ENCODE data around the gene ENPP4. TPM values are rescaled to one million over a fixed set of nuclear protein-coding genes. Genes with fewer than 3 reads are reported as not detected.

The ENPP4 gene
- total and polyA plus RNA-seq, 7 donors: 3.0 to 19.1 (median 16.2) TPM

DNA sequence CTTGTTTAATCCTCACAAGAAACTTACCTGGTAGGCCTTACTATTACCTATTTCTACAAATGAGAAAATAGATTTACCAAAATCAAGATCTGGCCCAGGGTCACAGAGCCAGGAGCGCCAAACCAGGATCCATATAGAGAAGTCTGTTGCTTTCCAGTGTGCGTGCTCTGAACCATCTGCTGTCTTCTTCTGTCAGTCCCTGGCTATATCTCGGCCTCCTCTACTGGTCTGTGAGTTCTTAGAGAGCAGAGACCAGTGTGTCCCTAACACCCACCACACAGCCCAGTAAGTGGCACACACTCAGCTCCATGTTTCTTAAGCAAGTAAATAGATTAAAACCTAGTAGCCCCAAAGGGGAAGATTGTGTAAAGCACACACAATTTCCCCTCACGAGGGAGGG lies 59.9 kb downstream of the ENPP4 start:
- no peaks in the 10 kb centered on the region for H3K4me1 ChIP-seq
- DNase-seq: no peak
- no peaks in the 10 kb centered on the region for H3K36me3 ChIP-seq
- intact Hi-C loops (cut with DNase I): no loop called here
- no peak for TF ChIP-seq POLR2A (IDR thresholded peaks at IDR 0.05)
- TF ChIP-seq, protein P1, sequence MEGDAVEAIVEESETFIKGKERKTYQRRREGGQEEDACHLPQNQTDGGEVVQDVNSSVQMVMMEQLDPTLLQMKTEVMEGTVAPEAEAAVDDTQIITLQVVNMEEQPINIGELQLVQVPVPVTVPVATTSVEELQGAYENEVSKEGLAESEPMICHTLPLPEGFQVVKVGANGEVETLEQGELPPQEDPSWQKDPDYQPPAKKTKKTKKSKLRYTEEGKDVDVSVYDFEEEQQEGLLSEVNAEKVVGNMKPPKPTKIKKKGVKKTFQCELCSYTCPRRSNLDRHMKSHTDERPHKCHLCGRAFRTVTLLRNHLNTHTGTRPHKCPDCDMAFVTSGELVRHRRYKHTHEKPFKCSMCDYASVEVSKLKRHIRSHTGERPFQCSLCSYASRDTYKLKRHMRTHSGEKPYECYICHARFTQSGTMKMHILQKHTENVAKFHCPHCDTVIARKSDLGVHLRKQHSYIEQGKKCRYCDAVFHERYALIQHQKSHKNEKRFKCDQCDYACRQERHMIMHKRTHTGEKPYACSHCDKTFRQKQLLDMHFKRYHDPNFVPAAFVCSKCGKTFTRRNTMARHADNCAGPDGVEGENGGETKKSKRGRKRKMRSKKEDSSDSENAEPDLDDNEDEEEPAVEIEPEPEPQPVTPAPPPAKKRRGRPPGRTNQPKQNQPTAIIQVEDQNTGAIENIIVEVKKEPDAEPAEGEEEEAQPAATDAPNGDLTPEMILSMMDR (IDR thresholded peaks at IDR 0.05): no peak
- TF ChIP-seq POLR2AphosphoS5 (IDR thresholded peaks at IDR 0.05): no peak
- TF ChIP-seq EP300 (IDR thresholded peaks at IDR 0.05): no peak
- no peak overlapping the region for H3K4me3 ChIP-seq
- WGBS, 2 donors: 93 to 96% methylated on average over 4 of the region's 4 CpGs
- no peak overlapping the region for H3K27ac ChIP-seq
- no peaks in the 10 kb centered on the region for H3K9me3 ChIP-seq
- no peaks in the 10 kb centered on the region for H3K27me3 ChIP-seq

DNA sequence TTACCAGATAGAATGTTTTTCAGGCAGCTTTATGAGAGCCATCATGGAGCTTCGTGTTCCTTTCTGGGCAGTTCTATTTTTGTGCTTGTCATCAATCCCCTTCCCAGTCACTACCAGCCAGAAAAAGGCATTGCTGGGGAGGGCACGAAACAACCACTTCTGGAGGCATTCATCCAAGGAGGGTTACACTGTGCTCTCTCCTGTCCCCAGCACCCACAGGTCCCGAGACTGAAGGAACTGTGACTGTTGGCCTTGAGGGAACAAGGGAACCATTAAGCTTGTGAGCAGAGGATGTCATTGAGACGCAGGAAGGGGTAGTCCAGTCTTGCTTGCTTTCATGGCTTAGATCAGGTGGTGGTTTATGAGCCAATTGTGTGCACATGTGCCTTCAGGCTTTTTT lies 61.1 kb downstream of the ENPP4 start:
- Histone ChIP-seq H3K27me3 (no peaks in the 10 kb centered on the region), H3K9me3 (no peaks in the 10 kb centered on the region), H3K27ac (no peak overlapping the region), H3K36me3 (no peaks in the 10 kb centered on the region), H3K4me1 (no peaks in the 10 kb centered on the region), H3K4me3 (no peak overlapping the region)
- no peak for TF ChIP-seq POLR2AphosphoS5 (IDR thresholded peaks at IDR 0.05)
- no peak for TF ChIP-seq EP300 (IDR thresholded peaks at IDR 0.05)
- no peak for TF ChIP-seq POLR2A (IDR thresholded peaks at IDR 0.05)
- TF ChIP-seq, protein P1 (IDR thresholded peaks at IDR 0.05): no peak
- intact Hi-C loops (cut with DNase I): no loop called here
- WGBS, 2 donors: 91% methylated on average over 4 of the region's 4 CpGs
- no peak for DNase-seq

DNA sequence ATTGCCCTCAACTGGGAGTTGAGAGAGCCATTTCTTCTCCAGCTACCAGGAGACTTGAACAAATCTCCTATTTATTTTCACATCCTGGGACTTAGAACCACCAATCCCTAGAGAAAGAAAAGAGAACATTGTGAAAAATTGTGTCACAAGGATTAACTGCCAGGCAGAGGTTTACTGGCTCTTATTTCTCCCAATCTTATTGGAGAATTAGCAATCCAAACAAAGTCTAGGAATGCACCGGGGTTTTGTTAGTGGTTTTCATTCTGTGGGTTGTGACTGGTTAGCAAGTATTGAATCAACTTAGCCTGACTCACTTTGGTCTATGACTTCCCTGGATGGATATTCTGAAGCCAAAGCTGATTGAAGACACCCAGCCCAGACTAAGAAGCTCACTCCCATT lies 62.2 kb downstream of the ENPP4 start:
- Histone ChIP-seq H3K4me1 (no peaks in the 10 kb centered on the region), H3K27me3 (no peaks in the 10 kb centered on the region), H3K27ac (no peak overlapping the region), H3K36me3 (no peaks in the 10 kb centered on the region), H3K9me3 (no peaks in the 10 kb centered on the region), H3K4me3 (no peak overlapping the region)
- 83 to 84% methylated on average over 1 of the region's 1 CpG for WGBS, 2 donors
- TF ChIP-seq POLR2A (IDR thresholded peaks at IDR 0.05) (no peak), POLR2AphosphoS5 (IDR thresholded peaks at IDR 0.05) (no peak), EP300 (IDR thresholded peaks at IDR 0.05) (no peak)
- TF ChIP-seq, protein P1 (IDR thresholded peaks at IDR 0.05): no peak
- no peak for DNase-seq
- intact Hi-C loops (cut with DNase I): no loop called here

Other genes starting within 250 kb of the ENPP4 start
- gene CLIC5, start 114.1 kb upstream of the ENPP4 start, total RNA-seq: 1 to 10 TPM; 1.8 to 3.5 (median 3.0) TPM
- 10 to 100 TPM; 51.1 to 77.0 (median 53.1) TPM for gene CLIC5, start 114.1 kb upstream of the ENPP4 start, polyA plus RNA-seq
- gene ENPP5, start 41.0 kb downstream of the ENPP4 start, total RNA-seq: under 1 TPM; 0.14 to 0.71 (median 0.52) TPM
- 1 to 10 TPM in 1 of 3 donors, under 1 TPM in 2; 0.60 to 1.7 (median 0.69) TPM for gene ENPP5, start 41.0 kb downstream of the ENPP4 start, polyA plus RNA-seq

Data from sigmoid colon (tissue), 7 donors.